OCI-LY3 (cell line): ENCODE results near the gene LRRC72.

Experiments used
- CTCF ChIP-seq: fragments of 200-600, 300-600 bp; sonication (generic); IDR thresholded peaks from 2 replicates; pipeline ENCODE4 v1.5.1; 2014; ENCODE audit warnings: antibody characterized with exemption, low read length, low read depth
- EZH2phosphoT487 ChIP-seq: fragments of 200-600 bp; shearing (Covaris generic); IDR thresholded peaks from 2 replicates; pipeline ENCODE4 v1.6.1; 2018; ENCODE audit warnings: antibody characterized with exemption, mixed run types, low read depth

- TF ChIP-seq CTCF (no peak), EZH2phosphoT487 (no peak)
Measured at GRCh38 chr7:16592395-16592794, 65.8 kb downstream of the LRRC72 start.
